Stimulated activated CD8-positive, alpha-beta memory T cell treated with anti-CD3 and anti-CD28 coated beads, Interleukin-7, amount 100 ng/mL, for 1 hour (primary cell): ENCODE results near the gene STAT5A.
"Not testable (repeated sequence)": the region's sequence is repeated elsewhere in the genome, so short reads cannot be mapped to it uniquely, and the experiment has no call there.

Source experiments
- DNase-seq, 2 donors: peaks; one replicate each; pipeline ENCODE4 v3.0.0-alpha.2; 2020; ENCODE audit warnings: low read depth in 2 of 2

STAT5A gene

GRCh38 chr17:42287977-42288802 is at the start of gene STAT5A:
Gene STAT5A, plus strand, starts transcription at chr17:42288498. Its CDS starts 914 bp downstream, at chr17:42289412.
- peak; percentile 55 to 56 for DNase-seq

GRCh38 chr17:42239576-42239975 is 48.7 kb upstream of the STAT5A start:
- not testable (repeated sequence) for DNase-seq

- no peak for DNase-seq
Observed at GRCh38 chr17:42240201-42240600, 48.1 kb upstream of the STAT5A start.

- DNase-seq, result not testable (repeated sequence)
Observed at GRCh38 chr17:42240863-42241262, 47.4 kb upstream of the STAT5A start.

- DNase-seq, result no peak
Observed at GRCh38 chr17:42241871-42242270, 46.4 kb upstream of the STAT5A start.

GRCh38 chr17:42243493-42243982 is 44.8 kb upstream of the STAT5A start:
- no peak for DNase-seq

- not testable (repeated sequence) for DNase-seq
Observed at GRCh38 chr17:42244116-42244515, 44.2 kb upstream of the STAT5A start.

- DNase-seq, result not testable (repeated sequence)
Observed at GRCh38 chr17:42245183-42245582, 43.1 kb upstream of the STAT5A start.

- DNase-seq, result no peak
Observed at GRCh38 chr17:42246515-42246914, 41.8 kb upstream of the STAT5A start.

GRCh38 chr17:42247734-42248133 is 40.6 kb upstream of the STAT5A start:
- no peak for DNase-seq

GRCh38 chr17:42248351-42249179 is 39.7 kb upstream of the STAT5A start:
- peak; percentile 48 to 55 for DNase-seq

GRCh38 chr17:42249681-42250446 is 38.4 kb upstream of the STAT5A start:
- DNase-seq, result no peak

GRCh38 chr17:42251115-42251514 is 37.2 kb upstream of the STAT5A start:
- DNase-seq, result no peak

- DNase-seq, result no peak
Observed at GRCh38 chr17:42252597-42253550, 35.4 kb upstream of the STAT5A start.

- no peak for DNase-seq
Observed at GRCh38 chr17:42253578-42253977, 34.7 kb upstream of the STAT5A start.

- DNase-seq, result no peak
Observed at GRCh38 chr17:42255445-42255844, 32.9 kb upstream of the STAT5A start.

GRCh38 chr17:42260318-42260717 is 28.0 kb upstream of the STAT5A start:
- DNase-seq, result no peak

GRCh38 chr17:42264366-42264765 is 23.9 kb upstream of the STAT5A start:
- DNase-seq, result not testable (repeated sequence)

- DNase-seq, result no peak
Observed at GRCh38 chr17:42266462-42266861, 21.8 kb upstream of the STAT5A start.

GRCh38 chr17:42266918-42267766 is 21.2 kb upstream of the STAT5A start:
- no peak for DNase-seq
